HUES6 (cell line): ENCODE data around the gene PLXDC2.
"Not testable (repeated sequence)": the region's sequence is repeated elsewhere in the genome, so short reads cannot be mapped to it uniquely, and the experiment has no call there.

Source experiments
- H3K27ac ChIP-seq: 2 replicates; pipeline ENCODE4 v1.7.0; 2013; ENCODE audit warnings: low read depth, mild to moderate bottlenecking, low read length, inconsistent platforms
- H3K27me3 ChIP-seq: 2 replicates; pipeline ENCODE4 v1.6.1; 2013; ENCODE audit warnings: low read length; ENCODE audit not compliant: control insufficient read depth, insufficient read depth
- H3K36me3 ChIP-seq: 2 replicates; pipeline ENCODE4 v1.6.1; 2013; ENCODE audit warnings: low read length; ENCODE audit not compliant: control insufficient read depth, insufficient read depth
- H3K4me1 ChIP-seq: 2 replicates; pipeline ENCODE4 v1.6.1; 2013; ENCODE audit warnings: low read length; ENCODE audit not compliant: control insufficient read depth, insufficient read depth
- H3K4me3 ChIP-seq: 2 replicates; pipeline ENCODE4 v1.5.1; 2013; ENCODE audit warnings: low read depth, low read length
- H3K9ac ChIP-seq: one replicate; pipeline ENCODE4 v1.6.1; 2013; ENCODE audit warnings: mild to moderate bottlenecking, low read length
- H3K9me3 ChIP-seq: 2 replicates; pipeline ENCODE4 v1.6.1; 2013; ENCODE audit warnings: low read depth, low read length; ENCODE audit not compliant: control insufficient read depth, insufficient read depth

The PLXDC2 gene

DNA sequence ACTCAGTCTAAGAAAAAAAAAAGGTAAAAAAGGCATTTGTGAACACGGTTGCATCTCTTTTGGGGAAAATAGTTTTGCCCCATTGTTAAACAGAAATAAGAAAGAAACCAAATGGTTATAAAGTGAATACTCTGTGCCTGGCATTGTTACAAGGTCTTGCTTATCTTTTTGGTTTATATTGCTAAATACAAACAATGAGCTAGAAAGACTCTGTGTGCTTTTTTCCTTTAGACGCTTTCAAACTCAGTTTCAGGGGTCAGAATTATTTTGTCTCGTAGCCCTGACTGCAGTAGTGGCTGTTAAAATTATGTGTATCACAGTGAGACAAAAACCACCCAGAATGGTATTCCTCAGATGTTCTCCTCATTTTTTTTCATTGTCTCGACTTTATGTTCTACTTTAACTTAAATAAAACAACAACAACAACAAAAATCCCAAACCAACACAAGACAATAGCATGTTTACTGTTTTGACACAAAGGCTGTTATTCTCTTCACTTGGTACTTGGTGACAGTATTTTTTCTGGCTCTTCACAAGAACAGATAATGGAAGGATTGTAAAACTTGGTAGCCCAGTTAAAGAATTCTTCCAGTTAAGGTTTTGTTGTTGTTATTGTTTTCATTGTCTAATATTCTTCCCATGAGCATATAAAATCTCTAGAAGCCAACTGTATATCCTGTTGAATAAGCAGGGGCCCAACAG is 190.1 kb downstream of the PLXDC2 start:
- no peaks in the 10 kb centered on the region for H3K9me3 ChIP-seq
- peaks cover 4% of the 10 kb centered on the region; the same call in 1 of the 2 replicates for H3K4me1 ChIP-seq
- peaks cover 3% of the 10 kb centered on the region; the same call in 1 of the 2 replicates for H3K36me3 ChIP-seq
- H3K27me3 ChIP-seq = no peaks in the 10 kb centered on the region
- no peak overlapping the region for H3K27ac ChIP-seq
- no peak overlapping the region for H3K9ac ChIP-seq
- H3K4me3 ChIP-seq = no peak overlapping the region

- Histone ChIP-seq H3K27ac (no peak overlapping the region), H3K4me1 (peaks cover 4% of the 10 kb centered on the region; the same call in 1 of the 2 replicates), H3K9me3 (no peaks in the 10 kb centered on the region), H3K27me3 (no peaks in the 10 kb centered on the region), H3K4me3 (no peak overlapping the region), H3K9ac (no peak overlapping the region), H3K36me3 (no peaks in the 10 kb centered on the region)
Observed at GRCh38 chr10:20007426-20007825, 191.2 kb downstream of the PLXDC2 start.

GRCh38 chr10:20013991-20014750 is 197.9 kb downstream of the PLXDC2 start:
- no peak overlapping the region for H3K4me3 ChIP-seq
- no peak overlapping the region for H3K27ac ChIP-seq
- no peaks in the 10 kb centered on the region for H3K36me3 ChIP-seq
- no peaks in the 10 kb centered on the region for H3K9me3 ChIP-seq
- H3K9ac ChIP-seq = no peak overlapping the region
- no peaks in the 10 kb centered on the region; the same call in 1 of the 2 replicates for H3K4me1 ChIP-seq
- no peaks in the 10 kb centered on the region for H3K27me3 ChIP-seq

DNA sequence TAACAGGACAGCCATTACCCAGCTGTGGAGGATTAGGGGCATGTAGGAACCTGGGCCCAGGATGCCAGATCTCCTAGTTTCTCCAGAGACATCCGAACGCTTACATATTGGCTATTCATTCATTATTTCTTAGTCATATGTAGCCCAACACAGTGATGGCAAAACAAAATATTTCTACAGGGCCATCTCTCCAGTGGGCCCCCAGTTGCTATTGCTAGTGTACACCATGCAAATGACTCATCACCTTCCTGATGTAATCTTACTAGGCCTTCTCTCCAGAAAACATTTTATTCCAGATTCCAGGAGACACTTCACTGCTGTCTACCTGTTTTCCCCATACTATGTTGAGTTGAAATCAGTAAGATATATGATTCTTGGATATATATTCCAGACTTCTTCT is 201.7 kb downstream of the PLXDC2 start:
- Histone ChIP-seq H3K9ac (no peak overlapping the region), H3K4me3 (no peak overlapping the region), H3K9me3 (no peaks in the 10 kb centered on the region), H3K27ac (no peak overlapping the region), H3K4me1 (no peaks in the 10 kb centered on the region; the same call in 1 of the 2 replicates), H3K27me3 (no peaks in the 10 kb centered on the region), H3K36me3 (no peaks in the 10 kb centered on the region)

DNA sequence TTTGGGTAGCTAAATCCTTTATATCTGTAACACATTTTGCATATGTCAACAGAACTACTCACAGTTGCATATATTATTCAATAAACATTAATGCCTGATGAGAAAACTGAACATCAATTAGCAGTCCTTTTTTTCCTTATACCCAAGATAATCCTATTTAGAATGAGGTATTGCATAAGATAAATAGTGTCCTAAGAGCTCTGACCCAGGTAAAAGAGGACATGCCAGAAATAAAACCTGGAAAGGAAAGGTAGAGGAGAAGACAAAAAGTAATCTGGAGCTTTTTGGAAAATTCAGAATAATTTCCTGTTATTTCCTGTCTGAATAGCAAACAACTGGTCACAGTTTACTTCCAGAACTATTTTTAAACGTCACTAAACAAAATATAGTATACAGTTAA is 204.4 kb downstream of the PLXDC2 start:
- Histone ChIP-seq H3K27ac (no peak overlapping the region), H3K9ac (no peak overlapping the region), H3K4me1 (no peaks in the 10 kb centered on the region), H3K4me3 (no peak overlapping the region), H3K9me3 (no peaks in the 10 kb centered on the region), H3K36me3 (no peaks in the 10 kb centered on the region), H3K27me3 (no peaks in the 10 kb centered on the region)

GRCh38 chr10:20029523-20029922 is 213.3 kb downstream of the PLXDC2 start:
- H3K4me1 ChIP-seq = peaks cover 8% of the 10 kb centered on the region
- H3K27me3 ChIP-seq = no peaks in the 10 kb centered on the region
- no peak overlapping the region for H3K9ac ChIP-seq
- no peak overlapping the region for H3K4me3 ChIP-seq
- no peaks in the 10 kb centered on the region for H3K36me3 ChIP-seq
- no peak overlapping the region for H3K27ac ChIP-seq
- H3K9me3 ChIP-seq = no peaks in the 10 kb centered on the region

- H3K9ac ChIP-seq = no peak overlapping the region
- no peaks in the 10 kb centered on the region for H3K36me3 ChIP-seq
- no peaks in the 10 kb centered on the region for H3K9me3 ChIP-seq
- no peaks in the 10 kb centered on the region for H3K27me3 ChIP-seq
- H3K4me3 ChIP-seq = no peak overlapping the region
- peaks cover 10% of the 10 kb centered on the region for H3K4me1 ChIP-seq
- H3K27ac ChIP-seq = no peak overlapping the region
Observed at GRCh38 chr10:20033476-20033875, 217.2 kb downstream of the PLXDC2 start.

- Histone ChIP-seq H3K9ac (no peak overlapping the region), H3K27ac (no peak overlapping the region), H3K36me3 (no peaks in the 10 kb centered on the region), H3K27me3 (no peaks in the 10 kb centered on the region), H3K4me1 (peaks cover 9% of the 10 kb centered on the region), H3K9me3 (no peaks in the 10 kb centered on the region), H3K4me3 (no peak overlapping the region)
Observed at GRCh38 chr10:20034732-20035131, 218.5 kb downstream of the PLXDC2 start.

GRCh38 chr10:20040012-20040411 is 223.8 kb downstream of the PLXDC2 start:
- H3K9ac ChIP-seq = no peak overlapping the region
- no peak overlapping the region for H3K27ac ChIP-seq
- H3K4me3 ChIP-seq = no peak overlapping the region
- no peaks in the 10 kb centered on the region for H3K27me3 ChIP-seq
- no peaks in the 10 kb centered on the region for H3K9me3 ChIP-seq
- 0 out of 2 replicates have a peak, but pooled peaks cover 5% of the 10 kb centered on the region for H3K4me1 ChIP-seq
- H3K36me3 ChIP-seq = no peaks in the 10 kb centered on the region

- Histone ChIP-seq H3K9ac (no peak overlapping the region), H3K9me3 (no peaks in the 10 kb centered on the region), H3K27ac (no peak overlapping the region), H3K27me3 (no peaks in the 10 kb centered on the region), H3K4me1 (0 out of 2 replicates have a peak, but pooled peaks cover 3% of the 10 kb centered on the region), H3K36me3 (peaks cover 2% of the 10 kb centered on the region; the same call in 1 of the 2 replicates), H3K4me3 (no peak overlapping the region)
Observed at GRCh38 chr10:20041931-20042330, 225.7 kb downstream of the PLXDC2 start.

- peaks cover 20% of the 10 kb centered on the region for H3K36me3 ChIP-seq
- not testable (repeated sequence) for H3K27me3 ChIP-seq, H3K27ac ChIP-seq, H3K9me3 ChIP-seq, H3K4me3 ChIP-seq, H3K9ac ChIP-seq, H3K4me1 ChIP-seq
Observed at GRCh38 chr10:20045100-20045499, 228.9 kb downstream of the PLXDC2 start.
